OCI-M2 (cell line): ENCODE measurements around the gene SURF1.
A peak's percentile ranks its signal among the peaks of the same experiment; 100 is the strongest.
"Not testable (repeated sequence)": the region's sequence is repeated elsewhere in the genome, so short reads cannot be mapped to it uniquely, and the experiment has no call there.

Experiments
- DNase-seq: peaks from one replicate; lab custom pipeline; 2025; ENCODE audit not compliant: unreplicated experiment; lab: John Stamatoyannopoulos, UW

SURF1 gene

DNA sequence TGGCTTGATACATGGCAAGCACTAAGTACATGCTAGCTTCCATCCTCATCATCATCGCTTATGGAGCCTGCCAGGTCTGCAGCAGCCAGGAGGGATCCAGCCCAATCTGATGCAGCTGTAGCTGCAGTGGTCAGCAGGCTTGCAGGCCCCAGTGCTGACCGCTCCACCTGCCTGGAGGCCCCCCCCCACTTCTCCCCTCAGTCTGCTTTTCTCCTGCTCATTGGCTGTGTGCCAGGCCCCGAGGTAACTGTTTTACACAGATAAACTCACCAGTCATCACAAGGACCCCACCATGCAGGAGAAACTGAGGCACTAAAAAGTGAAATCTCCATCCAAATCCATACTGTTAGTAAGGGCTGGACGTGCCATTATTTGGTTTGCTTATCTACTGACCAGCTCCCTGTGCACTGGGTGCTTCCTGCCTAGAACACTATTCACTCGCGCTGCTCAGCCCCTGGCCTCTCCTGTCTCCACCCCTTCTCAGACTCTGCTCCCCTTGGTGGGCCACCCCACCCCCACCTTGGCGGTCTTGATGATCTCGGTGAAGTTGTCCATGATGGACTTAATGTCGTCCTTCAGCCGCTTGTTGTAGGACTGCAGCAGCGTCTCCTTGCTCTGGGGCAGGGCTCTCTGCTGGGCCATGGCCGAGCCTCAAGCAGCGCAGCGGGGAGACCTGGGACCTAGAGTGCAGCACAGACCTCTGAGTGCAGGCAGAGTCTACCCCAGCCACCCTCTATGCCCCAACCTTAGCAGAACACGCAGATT, 10.1 kb downstream of the SURF1 start:
- no peak for DNase-seq

- DNase-seq = no peak
Measured at GRCh38 chr9:133345596-133345995, 10.7 kb downstream of the SURF1 start.

DNA sequence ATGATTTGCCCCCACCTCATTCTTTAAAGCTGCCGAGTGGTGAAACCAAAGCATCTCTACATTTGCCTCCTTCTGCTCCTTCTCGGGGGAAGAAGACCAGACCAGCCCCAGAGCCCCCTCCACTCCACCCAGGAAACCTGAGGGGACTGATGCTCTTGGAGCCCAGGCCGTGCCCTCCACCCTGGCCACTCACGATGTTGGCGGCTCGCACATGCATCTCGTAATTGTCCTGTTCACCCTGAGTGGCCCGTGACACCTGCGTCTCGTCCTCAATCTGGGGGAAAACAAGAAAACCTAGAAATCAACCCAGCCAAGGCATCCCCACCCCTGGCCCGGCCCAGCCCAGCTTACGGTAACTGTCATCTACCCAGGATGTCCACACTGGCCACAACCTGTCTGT, 11.3 kb downstream of the SURF1 start:
- DNase-seq = no peak

DNA sequence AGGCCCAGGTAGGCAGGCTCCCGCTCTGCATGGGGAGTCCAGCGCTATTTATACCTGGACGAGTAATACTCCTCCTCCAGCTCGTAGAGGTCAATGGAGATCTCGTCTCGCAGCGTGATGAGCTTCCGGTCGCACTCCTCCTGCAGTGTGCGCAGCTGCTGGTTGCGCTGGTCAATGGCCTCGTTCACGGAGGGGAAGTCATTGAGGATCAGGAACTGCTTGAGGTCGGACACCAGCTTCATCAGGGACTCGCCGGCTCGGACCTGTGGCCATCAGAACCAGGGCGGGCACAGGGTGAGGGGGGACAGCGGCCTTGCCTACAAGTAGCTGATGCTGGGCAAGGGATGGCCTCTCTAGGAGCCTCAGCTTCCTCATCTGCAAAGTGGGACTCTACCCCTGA, 12.2 kb downstream of the SURF1 start:
- DNase-seq = no peak

DNA sequence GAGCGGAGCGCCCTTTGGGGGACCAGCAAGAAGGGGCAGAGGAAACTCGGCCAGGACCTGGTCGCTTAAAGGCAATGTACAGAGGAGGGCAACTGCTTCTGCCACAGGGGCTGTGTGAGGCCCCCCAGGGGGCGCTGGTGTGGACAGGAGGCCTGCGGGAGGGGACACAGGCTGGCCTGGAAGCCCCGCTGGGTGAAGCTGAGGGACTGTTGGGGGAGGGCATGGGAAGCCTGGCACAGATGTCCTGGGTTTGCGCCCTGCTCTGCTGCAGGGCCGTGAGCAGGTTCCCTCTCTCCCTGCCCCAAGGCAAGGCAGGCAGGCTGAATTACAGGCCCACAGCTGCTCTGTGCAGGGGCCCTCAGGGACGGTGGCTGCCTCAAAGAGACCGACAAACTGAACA, 13.7 kb downstream of the SURF1 start:
- DNase-seq = no peak

DNA sequence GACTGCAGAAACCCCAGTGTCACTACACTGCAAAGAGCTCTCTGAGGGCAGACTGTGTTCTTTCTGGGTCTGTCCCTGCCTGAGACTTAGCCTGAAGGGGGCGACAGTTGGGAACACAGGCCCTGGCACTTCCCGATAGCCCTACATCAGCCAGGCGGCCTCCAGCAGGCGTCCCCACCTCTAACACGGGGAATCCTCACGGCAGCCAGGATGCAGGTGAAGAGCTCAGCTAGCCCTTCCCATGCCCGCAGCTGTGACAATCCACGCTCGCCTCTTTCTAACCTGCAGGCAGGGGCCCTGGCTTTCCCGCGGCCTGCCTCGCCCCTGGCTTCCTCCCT, 14.2 kb downstream of the SURF1 start:
- DNase-seq = no peak

GRCh38 chr9:133341369-133342068, 14.8 kb downstream of the SURF1 start:
- DNase-seq = no peak

- DNase-seq = no peak
Measured at GRCh38 chr9:133340916-133341315, 15.4 kb downstream of the SURF1 start.

DNA sequence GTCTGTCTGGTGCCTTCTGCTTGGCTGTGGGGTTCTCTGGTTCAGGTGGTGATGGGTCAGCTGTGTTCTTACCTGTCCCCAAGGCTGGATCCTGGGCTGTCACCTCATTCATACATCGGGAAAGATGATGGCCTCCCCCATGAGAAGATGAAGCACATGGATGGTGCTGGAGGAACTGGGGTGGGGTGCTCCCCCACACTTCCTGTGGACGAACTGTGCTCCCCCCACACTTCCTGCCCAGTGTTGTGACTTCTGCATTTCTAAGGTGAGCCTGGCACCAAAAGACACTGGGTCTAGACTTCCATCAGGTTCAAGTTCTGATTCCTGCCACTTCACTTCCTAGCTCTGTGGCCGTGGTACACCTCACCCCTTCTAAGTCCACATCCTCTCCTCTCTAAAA, 16.0 kb downstream of the SURF1 start:
- DNase-seq = no peak

- no peak for DNase-seq
Measured at GRCh38 chr9:133339641-133340040, 16.6 kb downstream of the SURF1 start.

GRCh38 chr9:133335924-133336811, 20.1 kb downstream of the SURF1 start, which contains the start of gene SURF6:
TSS of gene SURF6 (minus strand) at chr9:133336188. CDS start at chr9:133336132, 56 bp downstream.
- DNase-seq = peak; percentile 43

DNA sequence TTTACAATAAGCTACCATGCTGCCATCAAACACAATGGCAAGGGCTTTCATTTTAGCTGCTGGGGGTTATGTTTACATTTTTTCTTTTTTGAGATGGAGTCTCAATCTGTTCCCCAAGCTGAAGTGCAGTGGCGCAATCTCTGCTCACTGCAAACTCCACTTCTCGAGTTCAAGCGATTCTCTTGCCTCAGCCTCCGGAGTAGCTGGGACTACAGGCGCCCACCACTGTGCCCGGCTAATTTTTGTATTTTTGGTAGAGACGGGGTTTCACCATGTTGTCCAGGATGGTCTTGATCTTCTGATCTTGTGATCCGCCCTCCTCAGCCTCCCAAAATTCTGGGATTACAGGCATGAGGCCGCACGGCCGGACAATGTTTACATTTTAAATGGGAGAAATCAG, 21.4 kb downstream of the SURF1 start:
- not testable (repeated sequence) for DNase-seq

- no peak for DNase-seq
Measured at GRCh38 chr9:133334161-133334560, 22.1 kb downstream of the SURF1 start.

GRCh38 chr9:133333566-133333965, 22.7 kb downstream of the SURF1 start:
- no peak for DNase-seq

- no peak for DNase-seq
Measured at GRCh38 chr9:133333011-133333410, 23.3 kb downstream of the SURF1 start.

GRCh38 chr9:133332381-133332730, 23.9 kb downstream of the SURF1 start:
- DNase-seq = no peak

DNA sequence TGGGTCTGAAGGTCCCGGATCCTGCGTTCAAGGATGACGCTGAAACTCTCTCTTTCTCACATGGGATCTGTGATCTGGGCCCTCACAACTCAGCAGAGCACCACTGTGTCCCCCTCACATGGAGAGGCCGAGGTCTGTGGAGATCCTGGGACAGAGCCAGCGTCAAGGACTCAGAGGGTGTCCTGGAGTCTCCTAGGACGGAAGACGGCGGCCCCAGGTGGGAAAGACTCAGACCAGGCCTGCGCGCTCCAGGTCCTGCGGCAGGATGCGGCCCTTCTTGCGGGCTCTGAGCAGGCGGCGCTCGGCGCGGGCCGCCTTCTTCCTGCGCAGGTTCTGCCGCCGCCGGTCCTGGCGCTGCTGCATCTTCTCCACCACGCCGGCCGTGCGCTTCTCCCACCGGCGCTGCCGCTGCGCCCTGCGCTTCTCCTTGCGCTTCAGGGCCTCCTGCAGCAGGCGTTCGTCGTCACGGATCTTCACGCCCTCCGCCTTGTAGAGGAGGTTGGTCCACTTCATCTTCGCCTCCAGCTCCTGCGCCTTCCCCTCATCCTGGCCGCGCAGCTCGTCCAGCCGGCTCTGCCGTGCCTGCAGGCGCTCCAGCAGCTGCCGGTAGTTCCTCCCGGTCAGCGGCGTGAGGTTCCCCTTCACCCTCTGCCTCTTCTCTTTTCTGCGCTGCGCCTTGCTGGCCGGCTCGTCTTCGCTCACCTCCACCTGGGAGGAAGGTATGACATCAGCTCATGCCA, 24.5 kb downstream of the SURF1 start:
- no peak for DNase-seq

DNA sequence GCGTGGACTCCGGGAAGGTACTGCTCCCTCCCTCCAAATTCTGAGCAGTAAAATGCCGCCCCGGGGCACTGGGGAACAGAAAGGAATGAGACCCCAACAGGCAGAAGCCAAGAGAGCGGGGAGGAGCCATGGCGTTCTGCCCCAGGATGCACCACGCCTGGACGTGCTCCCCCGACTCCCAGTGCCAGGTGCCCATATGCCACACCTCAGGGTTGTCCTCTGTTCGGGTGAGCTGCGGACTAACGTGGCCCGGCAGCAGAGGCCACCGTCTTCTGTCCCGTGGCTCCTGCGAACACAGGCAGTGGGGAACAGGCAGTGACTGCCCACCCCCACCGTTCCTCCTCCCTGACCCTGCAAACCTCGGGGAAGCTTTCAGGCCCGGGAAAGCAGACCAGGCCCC, 25.1 kb downstream of the SURF1 start:
- no peak for DNase-seq

DNA sequence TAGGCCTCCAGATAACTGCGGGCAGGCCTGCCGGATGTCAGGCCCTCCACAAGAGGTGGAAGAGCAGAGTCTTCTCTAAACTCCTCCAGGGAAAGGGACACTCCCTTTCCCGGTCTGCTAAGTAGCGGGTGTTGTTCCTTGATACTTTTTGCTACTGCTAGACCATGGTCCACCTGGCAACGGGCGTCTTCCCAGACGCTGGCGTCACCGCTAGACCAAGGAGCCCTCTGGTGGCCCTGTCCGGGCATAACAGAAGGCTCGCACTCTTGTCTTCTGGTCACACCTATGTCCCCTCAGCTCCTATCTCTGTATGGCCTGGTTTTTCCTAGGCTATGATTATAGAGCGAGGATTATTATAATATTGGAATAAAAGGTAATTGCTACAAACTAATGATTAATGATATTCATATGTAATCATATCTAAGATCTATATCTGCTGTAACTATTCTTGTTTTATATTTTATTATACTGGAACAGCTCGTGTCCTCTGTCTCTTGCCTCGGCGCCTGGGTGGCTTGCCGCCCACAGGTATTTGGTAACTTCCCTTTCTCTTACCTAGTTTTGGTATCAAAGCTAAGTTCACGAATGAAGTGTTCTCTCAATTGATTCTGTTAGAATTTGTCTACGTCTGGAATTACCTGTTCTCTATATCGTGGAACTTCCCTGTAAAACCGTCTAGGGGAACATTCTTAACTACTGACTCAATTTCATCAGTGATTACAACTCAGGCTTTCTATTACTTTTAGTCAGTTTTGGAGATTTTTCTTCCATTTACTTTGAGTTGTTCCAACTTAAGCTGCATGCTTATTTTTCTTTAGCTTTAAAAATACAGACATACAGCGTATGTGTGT, 26.8 kb downstream of the SURF1 start:
- peak; percentile 12 for DNase-seq

- no peak for DNase-seq
Measured at GRCh38 chr9:133327834-133328484, 28.3 kb downstream of the SURF1 start.
